Activated gamma-delta T cell treated with Interleukin-2 at 50 U/mL for 16 hours (primary cell): Measurements from ENCODE around the gene ACE.

ENCODE experiments used
- DNase-seq: peaks from one replicate; pipeline ENCODE4 v3.0.0-alpha.2; 2020

ACE gene

GRCh38 chr17:63538693-63539595 lies 62.1 kb downstream of the ACE start:
- DNase-seq = no peak

GRCh38 chr17:63540590-63540989 lies 63.7 kb downstream of the ACE start:
- no peak for DNase-seq

GRCh38 chr17:63542218-63542545 lies 65.3 kb downstream of the ACE start:
- DNase-seq = no peak

- no peak for DNase-seq
Measured at GRCh38 chr17:63542942-63543821, 66.3 kb downstream of the ACE start.

GRCh38 chr17:63543822-63544420 lies 67.1 kb downstream of the ACE start:
- no peak for DNase-seq

- no peak for DNase-seq
Measured at GRCh38 chr17:63544467-63545301, 67.8 kb downstream of the ACE start.

GRCh38 chr17:63546308-63547082 lies 69.6 kb downstream of the ACE start:
- no peak for DNase-seq

GRCh38 chr17:63547083-63547523 lies 70.2 kb downstream of the ACE start:
- no peak for DNase-seq
